HS-5 (cell line): ENCODE results near the gene APBB1.
"Not testable (repeated sequence)": the region's sequence is repeated elsewhere in the genome, so short reads cannot be mapped to it uniquely, and the experiment has no call there.

Source experiments
- DNase-seq: peaks from one replicate; pipeline ENCODE4 v3.0.0-alpha.2; 2012; ENCODE audit warnings: low read depth

APBB1 gene

DNA sequence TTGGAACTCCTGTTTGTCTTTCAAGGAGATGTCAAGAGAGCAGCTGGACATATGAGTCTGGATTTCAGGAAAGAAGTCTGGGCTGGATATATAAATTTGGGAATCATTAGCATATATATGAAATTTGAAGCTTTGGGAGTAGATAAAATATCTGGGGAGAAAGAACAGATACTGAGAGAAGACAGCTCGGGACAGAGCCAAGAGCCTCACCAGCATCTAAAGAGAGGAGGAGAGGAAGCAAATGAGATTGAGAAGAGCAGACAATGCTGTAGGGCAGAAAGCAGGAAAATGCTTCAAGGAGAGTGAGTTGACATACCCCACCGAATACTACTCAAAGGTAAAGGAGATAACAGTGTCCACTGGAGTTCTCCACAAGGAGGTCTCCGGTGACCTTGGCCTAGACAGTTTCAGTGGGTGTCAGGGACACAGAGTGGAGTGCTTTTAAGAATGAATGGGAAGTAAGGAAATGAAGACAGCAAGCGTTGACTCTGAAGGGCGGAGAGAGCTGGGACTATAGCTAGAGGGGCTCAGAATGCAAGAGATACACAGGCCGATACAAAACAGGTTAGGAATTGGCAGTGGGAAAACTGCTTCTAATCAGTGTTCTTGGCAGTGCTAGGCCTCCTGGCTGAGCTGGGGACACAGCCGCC lies 862 bp downstream of the APBB1 start:
- no peak for DNase-seq

DNA sequence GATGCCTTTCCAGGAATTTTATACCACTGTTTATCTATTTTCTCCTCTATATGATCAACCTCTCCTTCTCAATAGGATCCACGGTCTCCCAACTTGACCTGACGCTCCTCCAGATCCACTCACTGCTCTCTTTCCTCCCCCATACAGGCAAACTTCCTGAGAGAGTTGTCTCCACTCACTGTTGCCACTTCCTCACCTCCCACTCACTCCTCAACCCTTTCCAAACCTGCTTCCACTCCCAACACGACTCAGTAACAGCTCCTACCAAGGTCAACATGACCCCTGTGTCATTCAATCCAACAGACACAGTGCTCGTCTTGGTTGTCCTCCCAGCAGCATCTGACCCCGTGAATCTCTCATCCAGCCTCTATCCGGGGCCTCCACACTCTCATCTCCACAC lies 3.1 kb downstream of the APBB1 start:
- DNase-seq: no peak

DNA sequence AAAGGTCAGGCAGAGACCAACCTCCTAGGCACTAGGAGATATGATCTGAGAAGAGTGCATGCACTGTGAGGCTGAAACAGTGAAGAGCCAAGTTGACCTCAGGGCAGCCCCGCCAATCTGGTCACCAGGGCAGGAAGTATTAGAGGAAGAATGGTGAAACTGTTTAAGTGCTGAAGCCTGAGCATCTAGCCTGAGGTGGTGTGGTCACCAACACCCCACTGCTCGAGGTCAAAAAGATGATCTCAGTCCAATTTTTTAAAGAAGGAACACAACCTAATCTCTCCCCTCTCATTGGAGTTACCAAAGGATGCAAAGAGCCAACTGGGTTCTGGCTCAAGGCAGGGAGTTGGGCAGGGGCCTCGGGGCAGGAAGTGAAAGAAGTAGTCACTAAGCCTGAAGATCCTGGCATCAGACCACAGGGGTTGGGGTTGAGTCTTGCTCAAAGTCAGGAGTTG lies 4.0 kb downstream of the APBB1 start:
- no peak for DNase-seq

DNA sequence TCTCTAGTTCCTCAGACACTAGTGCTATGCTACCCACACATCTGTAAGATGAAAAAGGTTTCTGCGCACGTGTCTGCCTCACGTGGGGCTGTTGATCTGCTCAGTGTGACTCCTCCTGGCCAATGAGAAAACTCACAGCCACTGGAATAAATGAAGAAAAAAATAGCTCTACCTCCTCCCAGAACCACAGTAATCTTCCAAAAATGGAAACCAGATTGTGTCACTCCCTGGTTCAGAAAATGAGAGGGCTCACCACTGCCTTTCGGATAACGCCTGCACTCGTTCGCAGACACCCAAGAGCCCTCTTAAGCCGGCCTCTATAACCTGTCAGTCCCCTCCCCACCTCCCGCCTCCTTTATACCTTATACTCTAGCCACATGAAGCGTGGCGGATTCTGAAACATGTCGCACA lies 5.1 kb downstream of the APBB1 start:
- DNase-seq: no peak

DNA sequence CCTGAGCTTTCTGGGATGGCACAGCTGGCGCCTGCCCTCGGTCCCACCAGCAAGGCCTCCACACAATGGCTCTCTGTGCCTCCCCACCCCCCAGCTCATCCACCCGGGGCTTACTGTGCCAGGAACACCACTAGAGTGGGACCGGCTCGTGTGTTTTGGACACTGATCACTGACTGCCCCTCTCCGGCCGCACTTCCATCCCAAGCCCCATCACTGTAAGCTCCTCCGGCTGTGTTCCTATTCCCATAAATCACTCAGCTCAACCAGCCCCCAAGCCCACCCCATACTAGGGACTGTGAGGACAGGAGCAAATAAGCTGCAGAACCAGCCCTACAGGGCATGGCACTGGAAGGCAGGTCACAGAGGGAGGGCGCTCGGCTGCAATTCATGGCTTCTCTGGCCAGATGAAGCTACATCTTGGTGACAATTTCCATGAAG lies 7.3 kb downstream of the APBB1 start:
- no peak for DNase-seq

DNA sequence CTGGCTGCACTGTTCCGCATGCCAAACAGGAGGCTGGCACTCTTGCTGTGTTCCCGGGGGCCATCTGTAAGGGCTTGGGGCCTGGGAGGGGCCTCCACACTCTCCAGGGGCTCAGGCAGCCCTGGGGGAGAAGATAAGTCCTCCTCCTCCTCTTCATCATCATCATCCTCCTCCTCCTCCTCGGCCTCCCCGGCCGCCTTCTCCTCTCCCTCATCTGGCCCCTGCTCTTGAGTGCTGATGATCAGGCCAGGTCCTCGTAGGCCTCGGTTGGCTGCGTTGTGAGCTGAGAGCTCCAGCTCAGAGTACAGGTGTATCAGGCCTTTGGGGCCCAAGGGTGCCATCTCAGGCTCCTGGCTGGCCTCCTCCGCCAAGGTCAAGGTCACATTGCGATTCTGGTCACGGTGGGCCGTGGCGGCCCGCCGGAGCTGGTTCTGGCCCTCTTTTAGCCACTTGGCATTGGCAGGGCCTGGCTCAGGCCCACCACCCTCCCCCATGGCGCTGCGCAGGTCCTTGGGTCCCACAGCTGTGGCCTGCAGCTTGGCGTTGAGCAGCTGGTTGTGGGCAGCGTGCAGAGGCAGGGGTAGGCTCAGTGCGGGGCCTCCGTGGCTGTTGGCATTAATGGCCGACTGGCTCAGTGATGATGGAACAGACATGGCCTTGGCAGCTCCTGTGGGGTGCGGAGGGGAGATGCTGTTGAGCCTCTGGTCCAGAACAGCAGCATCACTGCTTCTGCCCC lies 8.0 kb downstream of the APBB1 start:
- DNase-seq: no peak

DNA sequence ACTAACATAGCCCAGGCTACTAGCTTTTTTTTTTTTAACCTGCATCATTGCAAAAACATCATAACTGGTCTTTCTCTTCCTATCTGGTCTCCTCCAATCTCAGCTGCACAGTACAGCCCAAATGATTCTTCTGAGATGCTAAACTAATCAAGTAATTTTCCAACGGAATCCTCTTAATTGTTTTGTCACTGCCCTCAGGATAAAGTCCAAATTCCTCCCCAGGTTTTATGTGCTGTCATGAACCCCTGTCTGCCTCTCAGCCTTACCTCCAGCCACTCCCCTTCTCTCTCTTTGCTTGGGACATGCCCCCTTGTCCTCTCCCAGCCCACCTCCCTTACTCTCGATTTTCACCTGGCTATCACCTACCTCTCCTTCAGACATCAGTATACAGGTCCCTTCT lies 12.5 kb downstream of the APBB1 start:
- DNase-seq: no peak

DNA sequence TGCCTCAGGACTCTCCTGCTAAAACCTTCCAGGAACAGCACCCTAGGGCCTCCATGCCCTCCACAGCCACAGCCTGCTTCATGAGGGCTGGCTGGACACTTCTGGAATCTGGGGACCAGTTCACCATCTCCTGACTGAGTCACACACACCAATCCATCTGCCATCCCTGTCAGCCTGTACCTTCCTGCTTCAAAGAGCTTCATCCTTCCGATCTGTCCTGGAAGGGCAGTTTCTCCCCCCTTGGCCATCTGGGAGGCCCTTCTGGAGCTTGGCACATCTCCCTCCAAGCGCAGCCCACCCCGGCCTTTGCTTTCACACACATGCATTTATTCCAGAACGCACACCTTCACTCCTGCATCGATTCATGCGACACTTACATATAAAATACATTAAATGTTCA lies 13.0 kb downstream of the APBB1 start:
- DNase-seq: no peak

DNA sequence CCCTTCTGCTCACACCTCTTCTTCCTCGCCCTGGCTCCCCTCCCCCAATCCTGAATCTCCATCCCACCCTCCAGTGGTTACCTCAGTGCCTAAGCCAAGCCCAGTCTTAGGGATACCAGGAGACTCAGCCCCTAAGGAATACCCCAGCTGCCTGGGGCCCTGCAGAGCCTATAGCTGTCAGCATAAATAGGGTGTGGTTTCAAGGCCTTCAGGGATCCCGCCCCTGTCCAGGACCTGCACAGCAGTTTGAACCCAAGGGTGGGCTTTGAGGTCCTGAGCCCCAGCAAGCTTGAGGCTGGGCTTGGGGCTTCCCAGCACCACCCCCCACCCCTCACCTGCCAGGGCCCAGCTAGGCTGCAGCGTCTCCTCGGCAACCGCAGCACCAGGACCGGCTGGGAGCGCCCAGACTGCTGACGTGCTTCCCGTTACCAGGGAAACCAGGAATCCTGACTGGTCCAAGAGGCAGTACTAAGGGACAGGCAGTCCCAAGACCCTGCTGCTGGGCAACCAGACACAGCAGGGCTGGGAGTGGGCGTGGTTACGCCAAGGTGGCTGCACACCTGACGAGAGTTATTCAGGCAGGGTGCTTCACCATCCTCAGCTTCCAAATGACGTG lies 13.7 kb downstream of the APBB1 start:
- DNase-seq: no peak

DNA sequence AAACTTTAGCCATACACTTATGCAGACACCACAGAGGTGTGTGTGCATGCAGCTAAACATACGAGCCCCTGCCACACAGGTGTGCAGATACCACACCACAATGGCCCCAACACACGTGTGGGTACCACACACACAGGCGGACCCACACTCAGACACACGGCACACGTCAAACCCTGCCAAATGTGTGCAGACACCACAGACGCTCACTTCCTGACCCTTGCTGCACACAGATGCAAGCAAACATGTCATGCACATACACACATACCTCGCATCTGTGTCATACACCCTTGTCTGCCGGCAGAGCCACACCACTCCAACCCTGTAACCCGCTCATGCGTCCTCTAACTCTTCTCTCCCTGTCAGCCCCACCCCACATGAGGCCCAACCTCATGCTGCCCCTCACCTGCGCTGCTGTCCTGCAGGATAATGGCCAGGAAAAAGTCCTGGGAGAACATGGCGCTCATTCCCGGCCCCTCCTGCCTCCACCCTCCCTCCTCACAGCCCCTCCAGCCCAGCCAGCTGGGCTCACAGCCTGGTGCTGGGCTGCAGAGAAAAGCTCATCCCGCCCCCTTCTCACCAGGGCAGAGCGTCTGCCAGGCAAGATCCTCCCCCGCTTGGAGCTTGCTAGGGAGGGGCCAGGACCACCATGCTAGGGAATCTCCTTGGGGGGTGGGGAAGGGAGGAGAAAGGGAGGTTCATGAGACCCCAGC lies 14.4 kb downstream of the APBB1 start:
- no peak for DNase-seq

DNA sequence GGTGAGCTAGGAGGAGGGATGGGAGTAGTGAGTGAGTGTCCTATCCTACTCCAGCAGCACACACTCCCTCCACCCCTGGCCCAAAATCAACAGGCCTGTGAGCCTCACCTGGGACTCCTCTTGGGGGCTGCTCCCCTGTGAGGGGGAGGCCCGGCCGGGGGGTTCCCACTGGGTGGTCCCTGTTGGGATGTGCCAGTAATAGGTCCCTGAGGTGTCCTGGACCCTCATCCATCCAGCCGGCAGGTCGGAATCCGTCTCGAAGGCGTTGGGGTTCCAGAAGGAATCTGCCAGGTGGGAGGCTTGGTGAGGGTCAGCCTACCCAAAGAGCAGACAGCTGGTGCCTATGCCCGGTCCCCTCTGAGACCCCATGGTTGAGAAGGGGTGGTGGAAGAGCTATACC lies 15.4 kb downstream of the APBB1 start:
- no peak for DNase-seq

DNA sequence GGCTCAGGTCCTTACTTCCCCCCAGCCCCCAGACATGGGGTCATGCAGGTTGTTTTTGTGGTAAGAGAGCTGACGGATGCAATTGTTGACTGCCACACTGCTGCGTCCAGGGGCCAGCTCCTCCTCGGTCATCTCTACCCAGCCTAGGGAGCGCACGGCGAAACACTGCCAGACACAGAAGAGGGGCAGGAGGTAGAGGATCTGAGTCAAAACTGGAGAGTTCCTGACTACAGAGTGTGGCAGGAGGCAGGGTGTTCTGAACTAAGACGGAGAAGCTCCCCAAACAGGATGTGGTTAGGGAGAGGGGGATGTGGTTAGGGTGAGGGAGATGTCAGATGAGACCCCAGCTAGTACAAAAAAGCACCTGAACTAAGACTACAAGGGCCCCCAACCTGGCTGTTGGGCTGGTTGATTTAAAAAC lies 16.3 kb downstream of the APBB1 start:
- no peak for DNase-seq

DNA sequence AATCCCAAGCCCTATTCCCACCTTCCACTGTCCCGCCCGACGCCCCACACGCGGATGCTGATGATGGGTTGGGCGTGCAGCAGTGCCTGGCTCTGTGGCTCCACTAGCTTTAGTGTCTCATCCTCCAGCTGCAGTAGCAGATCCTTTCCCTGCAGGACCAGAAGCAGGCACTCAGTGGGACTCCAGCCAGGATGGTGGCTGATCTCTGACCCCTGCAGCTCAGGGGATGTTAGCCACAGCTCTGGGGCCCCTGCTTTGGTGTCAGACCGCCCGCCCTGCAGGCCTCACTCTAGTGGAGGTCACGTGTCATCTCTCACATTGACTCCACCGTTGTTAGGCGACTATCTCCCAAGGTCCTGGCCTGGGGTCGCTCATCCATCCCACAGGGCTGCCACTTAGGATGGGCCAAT lies 16.8 kb downstream of the APBB1 start:
- no peak for DNase-seq

DNA sequence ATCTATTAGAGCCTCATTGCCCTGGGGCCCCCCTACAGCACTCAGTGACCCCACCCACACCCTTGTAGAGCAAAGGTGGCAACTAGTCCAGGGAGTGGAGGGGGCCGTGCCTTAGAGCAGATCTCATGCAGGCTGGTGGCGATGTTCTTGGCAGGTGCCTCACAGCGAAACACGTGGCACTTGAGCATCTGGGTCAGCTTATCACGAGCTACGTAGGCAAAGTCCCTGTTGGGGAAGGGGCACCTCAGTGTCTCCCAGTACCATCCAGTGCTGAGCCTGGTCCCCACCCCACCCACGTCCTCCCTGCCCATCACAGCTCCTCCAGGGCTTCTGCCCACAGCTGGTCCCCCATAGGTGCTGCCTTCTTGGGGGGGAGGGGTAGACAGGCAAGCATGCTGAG lies 17.4 kb downstream of the APBB1 start:
- no peak for DNase-seq

DNA sequence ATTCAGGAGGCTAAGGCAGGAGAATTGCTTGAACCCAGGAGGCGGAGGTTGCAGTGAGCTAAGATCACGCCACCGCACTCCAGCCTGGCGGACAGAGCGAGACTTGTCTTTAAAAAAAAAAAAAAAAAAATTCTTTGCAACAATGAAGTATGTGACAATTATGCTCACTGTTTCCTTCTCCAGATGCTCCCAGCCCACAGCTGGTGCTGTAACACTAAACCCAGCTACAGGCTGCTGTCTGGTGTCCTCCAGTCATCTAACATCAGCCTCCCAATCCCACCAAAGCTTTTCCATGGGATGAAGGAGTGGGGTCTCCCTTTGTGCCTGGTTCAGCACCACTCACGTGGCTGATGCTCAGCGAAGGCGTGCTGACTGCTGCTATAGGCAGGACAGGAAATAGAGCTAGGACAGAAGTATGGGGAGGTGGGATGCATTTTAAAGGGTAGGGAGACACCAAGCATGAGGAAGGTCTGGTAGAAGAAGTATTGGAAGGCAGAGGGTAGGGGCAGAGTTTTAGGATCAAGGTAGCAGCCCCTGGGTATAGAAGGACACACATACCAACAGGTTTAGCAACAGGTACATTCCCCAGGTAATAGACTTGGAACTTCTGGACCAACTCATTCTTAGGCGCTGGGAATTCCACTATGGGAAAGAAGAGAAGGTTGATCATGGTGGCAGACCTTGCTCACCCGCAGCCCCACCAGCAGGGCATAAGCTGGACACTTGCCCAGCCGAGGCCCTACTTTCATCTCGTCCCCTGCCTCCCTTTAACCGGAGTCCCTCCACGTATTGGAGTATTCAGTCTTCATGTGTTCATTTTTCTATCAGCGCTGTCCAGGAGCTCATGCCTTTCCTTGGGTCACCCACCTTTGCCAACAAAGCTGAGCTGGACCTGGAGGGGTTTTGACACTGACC lies 18.2 kb downstream of the APBB1 start:
- DNase-seq: no peak

DNA sequence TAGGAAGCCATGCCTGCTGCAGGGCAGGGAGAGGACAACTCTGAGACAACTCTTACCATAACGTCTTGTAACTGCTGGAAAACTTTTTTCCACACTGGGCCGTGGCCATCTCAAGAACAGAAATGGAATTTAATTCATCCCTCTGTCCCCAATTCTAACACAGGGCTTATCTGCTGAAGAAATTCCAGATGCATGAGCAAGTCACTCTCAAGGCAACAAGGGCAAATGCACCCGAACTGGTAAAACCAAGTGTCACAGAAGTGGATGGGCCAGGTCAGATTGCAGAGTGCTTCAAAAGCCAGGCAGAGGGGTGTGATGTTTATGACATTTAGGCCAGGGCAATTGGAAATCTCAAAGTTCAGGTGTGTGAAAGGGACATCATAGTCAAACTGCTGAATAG lies 21.3 kb downstream of the APBB1 start:
- DNase-seq: no peak

DNA sequence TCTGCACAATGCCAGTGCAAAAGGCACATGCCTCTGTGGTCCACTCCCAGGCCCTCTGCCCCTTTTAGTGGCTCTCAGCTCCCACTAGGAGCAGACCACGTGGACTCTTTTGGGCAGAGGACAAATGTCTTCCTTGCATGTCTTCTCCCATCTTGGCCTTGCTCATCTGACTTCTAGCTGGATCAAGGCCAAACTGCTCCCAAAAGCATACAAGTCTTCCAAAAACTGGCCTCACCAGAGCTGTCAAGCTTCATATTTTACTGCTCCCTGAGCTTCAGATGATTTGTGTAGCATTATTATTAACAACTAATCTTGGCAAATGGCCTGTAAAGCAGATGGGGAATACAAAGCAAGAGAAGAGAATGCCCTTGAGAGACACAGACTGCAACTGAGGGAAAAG lies 21.7 kb downstream of the APBB1 start:
- DNase-seq: no peak

DNA sequence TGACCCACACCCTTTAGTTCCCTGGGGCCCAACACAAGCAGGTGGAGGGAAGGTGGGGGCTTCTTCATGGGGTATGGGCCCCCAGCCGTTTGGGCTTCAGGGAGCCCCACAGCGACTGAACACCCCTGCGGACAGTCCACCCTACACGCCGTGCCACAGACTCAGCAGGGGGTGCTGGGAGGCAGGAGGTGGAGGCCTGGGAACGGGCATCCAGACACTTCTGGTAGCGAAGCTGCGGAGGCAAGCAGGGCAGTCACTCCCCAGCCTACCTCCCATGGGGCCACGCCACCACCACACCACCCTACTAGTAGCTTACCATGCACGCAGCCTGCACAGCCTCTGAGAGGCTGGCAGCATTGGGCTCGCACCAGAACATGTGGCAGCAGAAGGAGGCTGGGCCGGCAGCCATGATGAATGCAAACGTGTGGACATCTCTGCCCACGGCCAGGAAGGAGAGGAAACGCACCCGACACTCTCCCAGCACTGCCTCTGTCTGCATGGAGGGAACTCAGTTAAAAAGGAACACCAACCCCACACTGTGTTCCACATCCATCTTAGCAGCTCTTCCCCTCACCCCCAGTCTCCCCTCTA lies 23.3 kb downstream of the APBB1 start:
- no peak for DNase-seq

DNA sequence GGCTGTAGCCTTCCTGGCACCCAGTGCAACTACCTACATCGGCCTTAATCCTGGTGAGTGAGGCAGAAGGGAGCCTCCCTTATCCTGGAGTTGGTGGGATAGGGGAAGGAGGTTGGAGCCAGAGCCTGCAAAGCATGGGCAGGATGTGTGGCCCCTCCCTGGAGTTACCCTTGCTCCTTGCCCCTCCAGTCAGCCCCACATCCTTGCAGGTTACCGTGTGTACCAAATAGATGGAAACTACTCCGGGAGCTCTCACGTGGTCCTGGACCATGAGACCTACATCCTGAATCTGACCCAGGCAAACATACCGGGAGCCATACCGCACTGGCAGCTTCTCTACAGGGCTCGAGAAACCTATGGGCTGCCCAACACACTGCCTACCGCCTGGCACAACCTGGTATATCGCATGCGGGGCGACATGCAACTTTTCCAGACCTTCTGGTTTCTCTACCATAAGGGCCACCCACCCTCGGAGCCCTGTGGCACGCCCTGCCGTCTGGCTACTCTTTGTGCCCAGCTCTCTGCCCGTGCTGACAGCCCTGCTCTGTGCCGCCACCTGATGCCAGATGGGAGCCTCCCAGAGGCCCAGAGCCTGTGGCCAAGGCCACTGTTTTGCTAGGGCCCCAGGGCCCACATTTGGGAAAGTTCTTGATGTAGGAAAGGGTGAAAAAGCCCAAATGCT lies 24.8 kb downstream of the APBB1 start:
- no peak for DNase-seq

DNA sequence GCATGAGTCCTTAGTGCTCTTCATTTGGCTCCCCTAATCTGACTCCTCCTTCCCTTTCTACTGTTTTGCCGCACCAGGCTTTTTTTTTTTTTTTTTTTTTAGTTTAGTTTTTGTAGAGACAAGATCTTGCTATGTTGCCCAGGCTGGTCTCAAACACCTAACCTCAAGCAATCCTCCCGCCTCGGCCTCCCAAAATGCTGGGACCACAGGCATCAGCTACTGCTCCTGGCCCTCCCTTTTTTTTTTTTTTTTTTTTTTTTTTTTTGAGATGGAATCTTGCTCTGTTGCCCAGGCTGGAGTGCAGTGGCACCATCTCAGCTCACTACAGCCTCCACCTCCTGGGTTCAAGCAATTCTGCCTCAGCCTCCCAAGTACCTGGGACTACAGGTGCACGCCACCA lies 26.6 kb downstream of the APBB1 start:
- DNase-seq: not testable (repeated sequence)
